ENCODE measurements around the gene GPR15. TPM values are rescaled to one million over a fixed set of nuclear protein-coding genes. Genes with fewer than 3 reads are reported as not detected.

Gene GPR15
- total and polyA plus RNA-seq, 2 experiments from 2014 or later, result not detected

- H3K36me3 Mint-ChIP-seq (ENCODE audit: low read depth), result peaks cover 59% of the 10 kb centered on the region
- ATAC-seq, result no peak
- H3K4me3 Mint-ChIP-seq, result no peak overlapping the region
Measured at GRCh38 chr3:98580401-98581386, 48.9 kb downstream of the GPR15 start.

More at GRCh38 chr3:98580401-98581386, 48.9 kb downstream of the GPR15 start:
- Histone ChIP-seq H3K9me2 (ENCODE audit: insufficient read depth) (no peaks in the 10 kb centered on the region), H3K27ac (ENCODE audit: low read depth) (no peak overlapping the region), H3K79me2 (replicated peaks; ENCODE audit: insufficient read depth) (peaks cover 9% of the 10 kb centered on the region), H3F3A (replicated peaks; ENCODE audit: low read depth) (no peaks in the 10 kb centered on the region), H3K4me1 (ENCODE audit: insufficient read depth) (no peaks in the 10 kb centered on the region), H4K20me1 (replicated peaks; ENCODE audit: insufficient read depth) (peaks cover 17% of the 10 kb centered on the region), H3K4me2 (no peak overlapping the region), H2AFZ (no peak overlapping the region), H3K36me3 (ENCODE audit: insufficient read depth) (peaks cover 54% of the 10 kb centered on the region), H3K27me3 (ENCODE audit: insufficient read depth) (no peaks in the 10 kb centered on the region), H3K4me3 (no peak overlapping the region)
- no peaks in the 10 kb centered on the region for H3K27me3 Mint-ChIP-seq (ENCODE audit: insufficient read depth, low read depth, poor library complexity)
- TF ChIP-seq ZNF462 (CRISPR knock-in tag; IDR thresholded peaks at IDR 0.05), result no peak
- no peak for TF ChIP-seq EZH2phosphoT487 (IDR thresholded peaks at IDR 0.05; ENCODE audit: unreplicated experiment)
- TF ChIP-seq POLR2AphosphoS5 (IDR thresholded peaks at IDR 0.05; ENCODE audit: low read depth), result no peak
- TF ChIP-seq EZH2 (IDR thresholded peaks at IDR 0.05; ENCODE audit: low read depth, unreplicated experiment), result no peak
- no peak for TF ChIP-seq STAT1 (IDR thresholded peaks at IDR 0.05; ENCODE audit: unreplicated experiment)
- TF ChIP-seq JUNB (IDR thresholded peaks at IDR 0.05; ENCODE audit: unreplicated experiment), result no peak
- TF ChIP-seq ZNF114 (CRISPR knock-in tag; IDR thresholded peaks at IDR 0.05), result no peak
- TF ChIP-seq ETS1 (IDR thresholded peaks at IDR 0.05), result no peak
- no peak for TF ChIP-seq CTCF (conservative IDR thresholded peaks at IDR 0.05; ENCODE audit: low read depth in 2 of 2)
- TF ChIP-seq NANOG (IDR thresholded peaks at IDR 0.05; ENCODE audit: borderline replicate concordance), result no peak
- no peak for TF ChIP-seq REST (IDR thresholded peaks at IDR 0.05; ENCODE audit: unreplicated experiment)
- peaks cover 5% of the 10 kb centered on the region; the same call in 2 of the 3 replicates for H3K4me1 Mint-ChIP-seq
- no peak overlapping the region; the same call in 1 of the 2 replicates for H3K27ac Mint-ChIP-seq
- no peak for DNase-seq (ENCODE audit: low spot score)
- H3K9me3 Mint-ChIP-seq, result no peaks in the 10 kb centered on the region
